ENCODE measurements around the gene P2RY4.
"Not testable (repeated sequence)": the region's sequence is repeated elsewhere in the genome, so short reads cannot be mapped to it uniquely, and the experiment has no call there.

Gene P2RY4

GRCh38 chrX:70241501-70241900 is 18.5 kb downstream of the P2RY4 start:
- H3K27me3 ChIP-seq (ENCODE audit: control insufficient read depth in 1 of 2, insufficient read depth in 2 of 2, low read length in 2 of 2), result no peaks in the 10 kb centered on the region
- no peak overlapping the region for H3K9ac ChIP-seq (ENCODE audit: low read length)
- no peaks in the 10 kb centered on the region for H3K4me1 ChIP-seq (ENCODE audit: insufficient read depth, low read length)
- H3K27ac ChIP-seq (ENCODE audit: low read depth, low read length), result no peak overlapping the region
- no peak overlapping the region for H3K4me3 ChIP-seq (ENCODE audit: low read depth in 1 of 2, low read length in 2 of 2)
- H3K9me3 ChIP-seq (ENCODE audit: low read length), result no peaks in the 10 kb centered on the region
- H3K36me3 ChIP-seq (ENCODE audit: insufficient read depth, low read length), result no peaks in the 10 kb centered on the region

GRCh38 chrX:70240751-70241150 is 19.3 kb downstream of the P2RY4 start:
- no peaks in the 10 kb centered on the region for H3K36me3 ChIP-seq (ENCODE audit: insufficient read depth, low read length)
- H3K9me3 ChIP-seq (ENCODE audit: low read length), result no peaks in the 10 kb centered on the region
- no peak overlapping the region for H3K27ac ChIP-seq (ENCODE audit: low read depth, low read length)
- H3K4me1 ChIP-seq (ENCODE audit: insufficient read depth, low read length), result no peaks in the 10 kb centered on the region
- H3K4me3 ChIP-seq (ENCODE audit: low read depth in 1 of 2, low read length in 2 of 2), result no peak overlapping the region
- no peaks in the 10 kb centered on the region for H3K27me3 ChIP-seq (ENCODE audit: control insufficient read depth in 1 of 2, insufficient read depth in 2 of 2, low read length in 2 of 2)
- H3K9ac ChIP-seq (ENCODE audit: low read length), result no peak overlapping the region

GRCh38 chrX:70234355-70234754 is 25.6 kb downstream of the P2RY4 start, which contains the start of gene AWAT1:
Gene AWAT1 (plus strand): TSS chrX:70234655. CDS start chrX:70234696, 41 bp downstream.
- Histone ChIP-seq H3K27ac (ENCODE audit: low read depth, low read length) (no peak within 1 kb of the TSS), H3K9me3 (ENCODE audit: low read length) (no peaks in the 10 kb centered on the region), H3K36me3 (ENCODE audit: insufficient read depth, low read length) (no peaks in the 10 kb centered on the region), H3K4me3 (ENCODE audit: low read depth in 1 of 2, low read length in 2 of 2) (no peak within 1 kb of the TSS), H3K9ac (ENCODE audit: low read length) (no peak within 1 kb of the TSS), H3K4me1 (ENCODE audit: insufficient read depth, low read length) (no peaks in the 10 kb centered on the region), H3K27me3 (ENCODE audit: control insufficient read depth in 1 of 2, insufficient read depth in 2 of 2, low read length in 2 of 2) (peaks cover 0 to 3% of the 10 kb centered on the region in 2 donors)

GRCh38 chrX:70231666-70232065 is 28.3 kb downstream of the P2RY4 start:
- H3K4me3 ChIP-seq (ENCODE audit: low read depth in 1 of 2, low read length in 2 of 2), result no peak overlapping the region
- no peaks in the 10 kb centered on the region for H3K4me1 ChIP-seq (ENCODE audit: insufficient read depth, low read length)
- no peaks in the 10 kb centered on the region for H3K36me3 ChIP-seq (ENCODE audit: insufficient read depth, low read length)
- no peak overlapping the region for H3K9ac ChIP-seq (ENCODE audit: low read length)
- peaks cover 0 to 3% of the 10 kb centered on the region in 2 donors for H3K27me3 ChIP-seq (ENCODE audit: control insufficient read depth in 1 of 2, insufficient read depth in 2 of 2, low read length in 2 of 2)
- no peak overlapping the region for H3K27ac ChIP-seq (ENCODE audit: low read depth, low read length)
- no peaks in the 10 kb centered on the region for H3K9me3 ChIP-seq (ENCODE audit: low read length)

GRCh38 chrX:70226687-70227086 is 33.3 kb downstream of the P2RY4 start:
- H3K27ac ChIP-seq (ENCODE audit: low read depth, low read length), result no peak overlapping the region
- no peaks in the 10 kb centered on the region for H3K27me3 ChIP-seq (ENCODE audit: control insufficient read depth in 1 of 2, insufficient read depth in 2 of 2, low read length in 2 of 2)
- H3K4me1 ChIP-seq (ENCODE audit: insufficient read depth, low read length), result no peaks in the 10 kb centered on the region
- no peak overlapping the region for H3K9ac ChIP-seq (ENCODE audit: low read length)
- H3K36me3 ChIP-seq (ENCODE audit: insufficient read depth, low read length), result no peaks in the 10 kb centered on the region
- no peaks in the 10 kb centered on the region for H3K9me3 ChIP-seq (ENCODE audit: low read length)
- H3K4me3 ChIP-seq (ENCODE audit: low read depth in 1 of 2, low read length in 2 of 2), result no peak overlapping the region

GRCh38 chrX:70226048-70226447 is 34.0 kb downstream of the P2RY4 start:
- Histone ChIP-seq H3K4me3 (ENCODE audit: low read depth in 1 of 2, low read length in 2 of 2) (no peak overlapping the region), H3K4me1 (ENCODE audit: insufficient read depth, low read length) (no peaks in the 10 kb centered on the region), H3K27ac (ENCODE audit: low read depth, low read length) (no peak overlapping the region), H3K27me3 (ENCODE audit: control insufficient read depth in 1 of 2, insufficient read depth in 2 of 2, low read length in 2 of 2) (no peaks in the 10 kb centered on the region), H3K9ac (ENCODE audit: low read length) (no peak overlapping the region), H3K36me3 (ENCODE audit: insufficient read depth, low read length) (no peaks in the 10 kb centered on the region), H3K9me3 (ENCODE audit: low read length) (no peaks in the 10 kb centered on the region)

GRCh38 chrX:70219938-70220764 is 39.9 kb downstream of the P2RY4 start:
- H3K36me3 ChIP-seq (ENCODE audit: insufficient read depth, low read length), result no peaks in the 10 kb centered on the region
- no peak overlapping the region for H3K9ac ChIP-seq (ENCODE audit: low read length)
- H3K4me3 ChIP-seq (ENCODE audit: low read depth in 1 of 2, low read length in 2 of 2), result no peak overlapping the region
- H3K27me3 ChIP-seq (ENCODE audit: control insufficient read depth in 1 of 2, insufficient read depth in 2 of 2, low read length in 2 of 2), result no peaks in the 10 kb centered on the region
- H3K27ac ChIP-seq (ENCODE audit: low read depth, low read length), result no peak overlapping the region
- H3K4me1 ChIP-seq (ENCODE audit: insufficient read depth, low read length), result no peaks in the 10 kb centered on the region
- no peaks in the 10 kb centered on the region for H3K9me3 ChIP-seq (ENCODE audit: low read length)

- H3K9me3 ChIP-seq (ENCODE audit: low read length); H3K4me3 ChIP-seq (ENCODE audit: low read depth in 1 of 2, low read length in 2 of 2); H3K36me3 ChIP-seq (ENCODE audit: insufficient read depth, low read length); H3K27ac ChIP-seq (ENCODE audit: low read depth, low read length); H3K27me3 ChIP-seq (ENCODE audit: control insufficient read depth in 1 of 2, insufficient read depth in 2 of 2, low read length in 2 of 2); H3K9ac ChIP-seq (ENCODE audit: low read length); H3K4me1 ChIP-seq (ENCODE audit: insufficient read depth, low read length): not testable (repeated sequence)
Measured at GRCh38 chrX:70209570-70209969, 50.4 kb downstream of the P2RY4 start.

- H3K9ac ChIP-seq (ENCODE audit: low read length), result no peak overlapping the region
- no peaks in the 10 kb centered on the region for H3K36me3 ChIP-seq (ENCODE audit: insufficient read depth, low read length)
- H3K27ac ChIP-seq (ENCODE audit: low read depth, low read length), result no peak overlapping the region
- H3K4me3 ChIP-seq (ENCODE audit: low read depth in 1 of 2, low read length in 2 of 2), result no peak overlapping the region
- no peaks in the 10 kb centered on the region for H3K9me3 ChIP-seq (ENCODE audit: low read length)
- no peaks in the 10 kb centered on the region for H3K4me1 ChIP-seq (ENCODE audit: insufficient read depth, low read length)
- no peaks in the 10 kb centered on the region for H3K27me3 ChIP-seq (ENCODE audit: control insufficient read depth in 1 of 2, insufficient read depth in 2 of 2, low read length in 2 of 2)
Measured at GRCh38 chrX:70208479-70208878, 51.5 kb downstream of the P2RY4 start.
